Kasumi-1 (cell line): ENCODE measurements around the gene NFKBIZ.

Experiments used
- DNase-seq, 2 experiments: peaks; one replicate each; lab custom pipeline; 2025; lab: John Stamatoyannopoulos, UW

Gene NFKBIZ

GRCh38 chr3:101827211-101828174 lies 21.8 kb upstream of the NFKBIZ start:
- peak; percentile 68 to 70 for DNase-seq

GRCh38 chr3:101828276-101828675 lies 21.0 kb upstream of the NFKBIZ start:
- no peak for DNase-seq

DNA sequence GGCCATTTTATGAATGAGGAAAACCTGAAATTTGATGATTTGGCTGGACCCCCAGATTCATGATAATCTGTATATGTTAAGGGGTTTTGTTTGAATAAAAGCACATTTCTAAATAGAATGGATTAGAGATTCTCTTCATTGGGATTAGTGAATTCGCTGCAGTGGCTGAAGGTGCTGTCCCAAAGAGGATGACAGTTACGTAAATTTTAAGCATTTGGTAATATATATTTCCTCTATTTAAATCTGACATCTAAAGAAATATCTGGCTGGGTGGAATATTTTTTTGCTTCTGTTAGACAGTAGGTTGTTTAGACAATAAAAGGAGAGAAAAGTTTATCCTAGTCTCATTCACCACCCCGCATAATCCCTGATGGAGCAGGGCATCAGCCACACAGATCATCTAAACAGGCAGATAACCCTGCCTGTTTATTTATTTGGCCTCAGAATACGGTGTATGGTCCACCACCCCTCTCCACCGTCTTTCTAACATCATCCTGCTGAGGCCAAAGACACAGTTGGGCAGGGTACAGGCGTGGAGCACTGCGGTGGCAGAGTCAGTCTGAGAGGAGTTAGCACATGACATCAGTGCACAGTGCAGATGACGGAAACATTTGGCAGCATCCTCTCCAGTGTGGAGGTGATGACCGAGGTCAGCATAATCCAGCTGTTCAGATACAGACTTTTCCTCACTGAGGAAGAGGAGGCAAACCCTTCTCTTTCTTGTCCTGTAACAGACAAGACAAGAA lies 20.4 kb upstream of the NFKBIZ start:
- no peak for DNase-seq

DNA sequence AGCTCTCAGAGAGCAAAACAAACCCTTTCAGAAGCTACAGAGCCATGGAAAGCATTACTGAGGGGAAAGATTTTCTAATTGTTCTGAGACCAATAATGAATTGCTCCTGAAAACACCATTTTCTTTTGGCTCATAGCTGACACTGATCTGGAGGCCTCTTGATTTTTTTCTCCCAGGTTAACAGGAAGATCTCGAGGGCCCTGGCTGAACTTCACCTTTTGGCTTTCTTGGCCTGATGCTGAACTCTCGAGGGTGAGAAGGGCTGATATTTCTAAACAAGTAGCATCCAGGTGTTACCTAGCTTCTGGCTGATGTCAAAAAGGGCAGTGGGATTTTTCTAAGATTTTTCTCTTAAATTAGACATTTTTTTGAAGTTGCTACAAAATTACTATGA lies 19.9 kb upstream of the NFKBIZ start:
- no peak for DNase-seq

DNA sequence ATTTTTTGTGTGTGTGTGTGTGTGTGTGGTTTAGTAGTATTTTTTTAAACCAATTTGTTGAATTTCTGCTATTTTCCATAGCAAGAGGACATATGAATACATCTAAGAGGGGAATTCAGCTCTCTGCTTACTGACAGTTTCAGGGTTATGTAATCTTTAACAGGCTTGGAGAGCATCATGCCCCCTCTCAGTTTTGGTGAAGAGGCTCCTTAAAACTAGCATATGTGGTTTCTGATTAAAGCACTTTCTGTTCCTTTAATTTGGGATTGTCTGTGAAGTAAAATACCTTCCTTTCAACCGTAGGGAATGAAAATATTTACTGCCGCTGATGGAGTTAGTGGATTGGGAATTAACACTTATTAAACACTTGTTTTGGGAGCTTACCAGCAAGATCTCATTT lies 19.4 kb upstream of the NFKBIZ start:
- DNase-seq: no peak

DNA sequence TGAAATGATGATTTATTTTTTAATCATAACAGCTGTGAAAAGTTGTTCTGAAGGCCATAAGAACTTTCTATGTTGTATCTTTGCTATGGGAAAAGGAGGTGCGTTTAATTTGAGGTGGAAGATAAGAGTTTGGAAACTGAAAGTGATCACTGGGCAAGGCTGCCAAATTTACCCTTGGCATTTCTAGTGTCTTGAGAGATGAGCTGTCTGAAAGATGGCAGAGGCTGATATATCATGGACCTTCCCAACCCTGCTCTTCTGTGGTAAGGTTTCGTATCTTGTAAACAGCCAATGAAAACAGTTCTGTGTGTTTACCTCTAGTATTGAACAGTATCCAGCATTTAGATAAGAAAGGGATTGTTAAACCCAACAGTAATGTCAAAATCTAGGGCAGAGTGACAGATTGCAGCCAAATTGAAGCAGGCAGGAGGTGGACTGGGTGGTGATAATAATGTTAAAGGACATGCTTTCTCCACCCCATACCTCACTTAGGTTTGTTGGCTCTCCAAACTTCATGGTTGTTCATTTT lies 15.8 kb upstream of the NFKBIZ start:
- no peak for DNase-seq

GRCh38 chr3:101835676-101836075 lies 13.6 kb upstream of the NFKBIZ start:
- DNase-seq: no peak

- DNase-seq: no peak
Measured at GRCh38 chr3:101836160-101836559, 13.2 kb upstream of the NFKBIZ start.

DNA sequence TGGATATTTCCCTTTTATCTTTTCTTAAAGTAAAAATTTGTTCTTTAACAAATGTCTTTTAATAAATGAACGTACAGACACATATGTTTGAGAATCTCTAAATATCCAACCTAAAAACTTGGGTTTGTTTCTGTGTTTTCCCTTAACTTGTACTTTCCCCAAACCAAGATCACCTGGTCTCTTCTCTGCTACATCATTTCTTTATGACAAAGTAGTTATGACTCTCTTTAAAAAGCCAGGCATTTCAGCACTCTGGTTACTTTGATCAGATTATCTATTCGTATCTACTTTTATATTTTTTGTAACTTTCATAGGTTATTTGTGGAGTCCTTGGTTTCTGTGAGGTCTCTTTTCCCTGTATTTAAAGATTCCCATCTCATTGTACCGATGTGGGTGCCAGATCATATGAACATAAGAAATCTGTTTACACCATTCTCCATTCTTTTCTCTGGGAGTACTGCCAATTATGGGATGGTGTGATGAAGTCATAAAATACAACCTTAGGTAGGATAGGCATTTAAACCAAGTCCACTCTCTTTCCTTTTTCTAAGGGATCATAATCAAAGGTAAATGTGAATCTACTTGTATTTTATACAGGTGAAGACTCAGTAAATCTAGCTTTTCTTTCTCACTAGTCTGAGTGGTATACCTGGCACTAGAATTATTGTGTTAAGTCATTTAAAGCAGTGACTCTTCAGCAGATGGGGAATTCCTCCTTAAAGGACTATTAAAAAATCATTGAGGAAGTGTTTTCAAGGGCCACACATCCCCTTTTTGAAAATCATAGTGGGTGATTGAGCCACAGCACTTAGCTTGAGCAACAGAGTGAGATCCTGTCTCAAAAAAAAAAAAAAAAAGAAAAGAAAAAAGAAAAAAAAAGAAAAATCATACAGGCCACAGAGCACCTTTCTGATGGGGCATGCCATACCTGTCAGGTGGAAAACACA lies 12.4 kb upstream of the NFKBIZ start:
- DNase-seq: peak; percentile 19 to 30

DNA sequence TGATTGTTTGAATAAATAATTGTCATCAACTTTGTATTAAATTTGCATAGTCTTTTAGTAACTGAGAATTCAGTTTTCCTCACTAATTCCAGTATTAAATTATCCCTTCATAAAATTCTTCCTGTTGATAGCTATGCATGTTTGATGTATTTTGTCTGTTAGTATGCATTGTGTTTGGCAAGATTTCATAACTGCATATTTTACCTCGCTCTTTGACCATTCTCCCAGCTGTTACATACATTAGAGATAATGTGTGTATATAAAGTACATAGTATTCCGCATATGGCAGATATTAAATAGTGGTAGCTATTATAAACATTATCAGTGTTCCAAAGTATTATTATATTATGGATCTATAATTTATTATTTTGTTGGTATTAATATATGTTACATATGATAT lies 10.6 kb upstream of the NFKBIZ start:
- DNase-seq: no peak

GRCh38 chr3:101840066-101840465 lies 9.2 kb upstream of the NFKBIZ start:
- DNase-seq: no peak

DNA sequence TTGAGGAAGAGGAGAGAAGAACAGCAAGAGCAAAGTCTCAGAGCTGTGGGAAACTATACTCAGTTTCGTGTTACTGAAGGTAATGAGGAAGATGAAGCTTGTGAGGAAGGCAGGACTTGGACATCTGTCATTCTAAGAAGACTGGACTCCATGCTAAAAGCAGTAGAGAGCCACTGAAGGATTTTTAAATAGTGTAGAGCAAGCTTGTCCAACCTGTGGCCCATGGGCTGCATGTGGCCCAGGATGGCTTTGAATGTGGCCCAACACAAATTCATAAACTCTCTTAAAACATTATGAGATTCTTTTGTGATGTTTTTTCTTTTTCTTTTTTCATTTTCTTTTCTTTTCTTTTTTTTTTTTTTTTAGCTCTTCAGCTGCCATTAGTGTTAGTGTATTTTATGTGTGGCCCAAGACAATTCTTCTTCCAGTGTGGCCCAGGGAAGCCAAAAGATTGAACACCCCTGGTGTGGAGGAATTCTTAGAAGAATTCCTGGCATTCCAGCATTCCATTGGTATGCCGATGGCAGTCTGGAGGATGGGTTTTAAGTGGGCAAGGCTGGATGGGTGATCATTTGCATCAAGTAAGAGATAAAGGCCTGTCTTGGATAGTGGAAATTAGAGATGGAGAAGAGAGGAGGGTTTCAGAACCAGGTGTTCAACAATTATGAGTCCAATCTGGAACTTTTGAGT lies 6.9 kb upstream of the NFKBIZ start:
- DNase-seq: no peak

DNA sequence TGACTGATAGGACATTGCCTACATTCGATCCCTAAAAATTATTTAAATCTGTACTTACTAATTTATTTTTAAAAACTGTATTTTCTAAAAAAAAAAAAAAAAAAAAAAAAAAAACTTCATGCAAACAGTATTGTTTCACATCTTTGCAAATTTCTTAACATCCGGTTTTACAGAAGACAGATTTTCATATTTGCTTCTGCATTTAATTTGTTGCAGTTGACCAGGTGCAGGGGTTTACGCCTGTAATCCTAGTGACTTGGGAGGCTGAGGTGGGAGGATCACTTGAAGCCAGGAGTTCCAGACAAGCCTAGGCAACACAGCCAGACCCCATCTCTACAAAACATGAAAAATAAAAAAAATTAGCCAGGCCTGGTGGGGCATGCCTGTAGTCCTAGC lies 6.4 kb upstream of the NFKBIZ start:
- DNase-seq: no peak

DNA sequence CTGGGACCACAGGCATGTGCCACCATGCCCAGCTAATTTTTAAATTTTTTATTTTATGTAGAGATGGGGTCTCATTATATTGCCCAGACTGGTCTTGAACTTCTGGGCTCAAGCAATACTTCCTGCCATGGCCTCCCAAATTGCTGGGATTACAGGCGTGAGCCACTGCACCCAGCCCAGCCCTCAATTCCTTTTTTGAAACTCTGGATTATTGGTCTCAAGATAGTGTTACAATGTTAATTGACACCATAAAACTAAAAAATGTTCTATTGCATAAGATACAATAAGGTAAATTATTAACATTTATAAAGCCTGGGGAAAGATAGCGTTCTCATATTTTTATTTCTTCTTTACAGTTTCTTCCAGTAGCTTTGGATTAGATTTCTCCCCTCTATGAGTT lies 3.9 kb upstream of the NFKBIZ start:
- DNase-seq: no peak

- no peak for DNase-seq
Measured at GRCh38 chr3:101846709-101847108, 2.6 kb upstream of the NFKBIZ start.

GRCh38 chr3:101847328-101847727 lies 2.0 kb upstream of the NFKBIZ start:
- DNase-seq: no peak

DNA sequence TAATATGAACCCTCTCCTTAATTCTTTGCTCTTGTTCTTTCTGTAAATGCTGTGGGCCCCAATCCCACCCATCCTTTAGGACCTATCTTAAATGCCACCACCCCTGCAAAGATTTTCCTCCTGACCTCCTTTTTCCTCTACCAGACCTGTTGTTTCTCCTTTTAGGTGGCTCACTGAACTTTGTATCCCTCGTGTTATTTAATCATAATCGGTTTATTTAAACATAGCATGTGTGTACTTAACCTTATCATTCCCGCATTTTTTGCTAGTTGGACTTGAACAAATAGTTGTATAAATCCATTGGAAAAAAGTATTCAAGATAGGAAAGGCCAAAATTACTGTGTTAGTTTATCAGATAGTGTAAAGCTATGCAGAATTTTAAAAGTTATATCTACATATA lies 988 bp upstream of the NFKBIZ start:
- DNase-seq: no peak

DNA sequence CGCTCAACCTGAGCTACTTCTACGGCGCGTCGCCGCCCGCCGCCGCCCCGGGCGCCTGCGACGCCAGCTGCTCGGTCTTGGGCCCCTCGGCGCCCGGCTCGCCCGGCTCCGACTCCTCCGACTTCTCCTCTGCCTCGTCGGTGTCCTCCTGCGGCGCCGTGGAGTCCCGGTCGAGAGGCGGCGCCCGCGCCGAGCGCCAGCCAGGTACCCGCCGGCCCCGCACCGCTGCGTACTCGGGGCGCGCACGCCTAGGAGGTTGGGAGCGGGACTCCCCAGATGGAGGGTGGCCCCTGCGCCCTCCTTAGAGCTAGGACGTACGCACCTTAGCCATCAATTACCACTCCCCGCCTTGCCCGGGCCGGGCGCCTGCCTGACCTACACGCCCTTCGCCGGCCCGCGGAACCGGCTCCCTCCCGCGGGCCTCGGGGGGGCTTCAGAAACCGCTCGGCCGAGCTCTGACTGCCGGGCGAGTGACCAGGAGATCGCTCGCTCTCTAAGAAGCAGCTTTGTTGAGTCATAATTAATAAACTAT lies 466 bp downstream of the NFKBIZ start:
- peak; percentile 39 to 43 for DNase-seq

GRCh38 chr3:101850246-101851051 lies 1.1 kb downstream of the NFKBIZ start:
- DNase-seq: peak; percentile 54 to 58
